NCI-H446 treated with DMSO at 0.1 percent for 48 hours (cell line): Measurements from ENCODE around the gene RPL32.
"Not testable (repeated sequence)": the region's sequence is repeated elsewhere in the genome, so short reads cannot be mapped to it uniquely, and the experiment has no call there.

ENCODE experiments used
- DNase-seq: peaks from one replicate; lab custom pipeline; 2025; lab: John Stamatoyannopoulos, UW

Gene RPL32

DNA sequence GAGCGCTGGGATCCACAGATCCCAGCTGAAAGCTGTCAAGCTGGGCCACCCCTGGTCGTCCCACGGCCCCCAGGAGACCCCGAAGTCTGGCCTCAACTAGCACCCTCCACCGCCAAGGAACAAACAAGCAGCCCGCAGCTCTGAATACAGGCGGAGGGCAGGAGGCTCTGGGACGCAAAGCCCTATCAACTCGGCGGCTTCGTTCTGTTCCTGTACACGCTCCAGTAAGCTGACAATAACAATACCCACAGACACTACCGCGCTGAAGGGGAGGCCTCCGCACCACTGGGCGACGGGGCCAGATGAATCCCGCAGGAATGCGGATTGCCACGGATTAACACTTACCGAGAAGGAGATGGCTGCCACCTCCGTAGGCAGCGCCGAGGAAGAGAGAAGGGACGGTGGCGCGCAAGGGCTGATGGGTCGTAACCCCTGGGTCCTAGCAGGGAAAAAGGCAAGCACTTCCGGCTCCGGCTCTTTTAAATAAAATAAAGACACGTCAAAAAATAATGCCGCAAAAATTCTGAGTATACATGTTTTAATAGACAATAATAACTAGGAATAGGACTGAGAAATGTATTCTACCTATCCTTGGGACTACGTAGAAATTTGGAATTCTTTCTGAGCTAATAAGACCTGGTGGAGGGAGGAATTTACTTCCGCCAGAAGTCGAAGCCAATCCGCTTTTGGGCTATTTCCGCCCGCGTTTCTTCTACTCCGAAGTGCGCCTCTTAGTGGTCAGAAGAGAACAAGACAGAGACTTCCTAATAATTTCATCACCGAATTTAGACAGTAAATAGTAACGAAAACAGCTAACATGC, at the start of gene RPL32:
Gene RPL32 (minus strand): TSS at position 417 of the 821 bp plus-strand sequence. CDS start 1,328 bp downstream, outside the sequence.
- peak; percentile 85 for DNase-seq

DNA sequence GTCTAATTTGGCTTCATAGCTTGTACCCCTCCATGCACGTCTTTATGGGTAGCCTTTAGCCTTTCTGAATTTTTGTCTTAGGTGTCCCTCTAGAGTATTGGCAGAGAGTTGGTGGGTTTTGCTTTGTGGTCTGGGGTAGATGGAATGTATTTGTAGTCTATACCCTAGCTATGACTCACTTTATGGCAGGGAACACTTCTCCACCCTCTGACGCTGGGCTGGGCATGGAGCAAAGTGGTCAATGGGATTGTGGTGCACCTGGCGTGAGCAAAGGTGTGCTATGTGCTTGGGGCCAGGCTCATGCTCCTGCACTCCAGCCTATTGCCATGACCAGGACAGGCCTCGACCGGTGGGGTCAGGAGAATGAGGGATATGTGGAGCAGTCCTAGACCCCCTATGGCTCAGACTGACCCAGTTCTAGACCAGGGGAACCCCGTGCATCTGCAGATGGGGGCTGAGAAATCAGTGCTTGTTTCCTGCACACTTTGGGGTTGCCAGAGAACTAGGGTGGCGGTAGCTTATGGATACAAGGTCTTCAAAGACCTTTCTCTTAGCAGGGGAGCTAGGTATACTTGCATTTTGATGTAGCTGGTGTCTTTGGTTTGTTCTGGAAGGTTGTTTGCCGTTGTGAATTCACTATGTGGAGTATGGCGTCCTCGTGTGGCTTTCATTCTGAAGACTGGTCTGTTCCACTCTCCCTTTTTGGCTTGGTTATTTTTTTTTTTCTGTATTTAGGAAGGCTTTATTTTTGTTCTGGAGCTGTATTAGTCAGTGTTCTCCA, 49.4 kb upstream of the RPL32 start:
- DNase-seq: no peak

DNA sequence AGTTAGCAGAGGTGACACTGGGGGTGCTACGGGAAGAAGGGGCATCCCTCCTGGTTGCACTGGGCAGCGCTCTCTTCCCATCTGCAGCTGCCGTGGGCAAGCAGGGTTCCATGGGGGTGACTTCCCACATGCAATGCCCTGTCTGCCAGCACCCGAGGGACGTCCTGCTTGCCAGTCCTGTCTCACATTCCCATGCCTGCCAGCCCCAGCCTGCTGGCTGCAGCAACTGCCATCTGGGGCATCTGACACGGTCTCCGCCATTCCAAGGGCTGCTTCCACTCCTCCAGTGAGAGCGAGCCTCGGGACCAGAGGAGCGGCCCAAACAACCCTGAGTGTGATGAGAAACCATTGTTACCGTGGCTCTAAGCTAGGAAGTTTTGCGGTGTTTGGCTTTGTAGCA, 45.4 kb upstream of the RPL32 start:
- DNase-seq: no peak

DNA sequence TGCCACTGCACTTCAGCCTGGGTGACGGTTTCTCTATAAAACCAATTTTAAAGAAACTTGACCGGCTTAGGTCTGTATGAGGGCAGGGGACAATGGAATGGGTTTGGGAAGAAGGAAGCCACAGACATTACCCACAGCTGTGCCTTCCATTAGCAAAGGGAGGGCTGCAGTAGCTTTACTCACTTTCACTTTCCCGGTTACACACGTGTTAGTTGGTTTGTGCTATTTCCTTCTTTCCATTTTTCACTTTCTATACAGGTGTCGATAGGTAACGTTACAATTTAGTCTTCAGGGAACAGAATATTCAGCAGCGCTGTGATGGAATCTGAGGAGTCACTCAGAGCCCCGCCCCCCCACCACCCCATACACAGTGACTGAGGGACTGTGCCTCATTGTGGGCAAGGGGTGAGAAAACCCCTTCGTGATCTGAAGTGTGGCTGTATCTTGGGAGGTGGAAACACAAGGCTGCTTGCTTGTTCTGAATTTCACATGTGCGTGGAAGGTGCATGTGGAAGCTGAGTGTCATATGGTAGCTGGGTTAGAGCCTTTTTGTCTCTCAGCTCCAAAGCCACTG, 44.8 kb upstream of the RPL32 start:
- DNase-seq: no peak

DNA sequence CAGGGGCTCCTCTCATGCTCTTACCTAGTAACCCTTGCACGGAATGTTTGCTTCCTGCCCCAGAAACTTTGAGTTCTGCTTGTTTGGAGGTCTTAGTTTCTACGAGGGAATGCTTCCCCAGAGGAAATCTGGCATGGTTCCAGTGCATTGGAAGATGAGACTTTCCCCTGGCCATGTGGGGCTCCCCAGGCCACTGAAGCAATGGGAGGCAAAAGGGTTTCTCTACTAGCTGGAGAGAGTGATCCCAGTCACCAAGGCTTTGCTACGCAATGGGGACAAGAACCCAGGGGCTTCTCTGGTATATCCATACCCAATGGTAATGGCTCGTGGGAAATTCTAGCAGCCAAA, 44.2 kb upstream of the RPL32 start:
- DNase-seq: no peak

DNA sequence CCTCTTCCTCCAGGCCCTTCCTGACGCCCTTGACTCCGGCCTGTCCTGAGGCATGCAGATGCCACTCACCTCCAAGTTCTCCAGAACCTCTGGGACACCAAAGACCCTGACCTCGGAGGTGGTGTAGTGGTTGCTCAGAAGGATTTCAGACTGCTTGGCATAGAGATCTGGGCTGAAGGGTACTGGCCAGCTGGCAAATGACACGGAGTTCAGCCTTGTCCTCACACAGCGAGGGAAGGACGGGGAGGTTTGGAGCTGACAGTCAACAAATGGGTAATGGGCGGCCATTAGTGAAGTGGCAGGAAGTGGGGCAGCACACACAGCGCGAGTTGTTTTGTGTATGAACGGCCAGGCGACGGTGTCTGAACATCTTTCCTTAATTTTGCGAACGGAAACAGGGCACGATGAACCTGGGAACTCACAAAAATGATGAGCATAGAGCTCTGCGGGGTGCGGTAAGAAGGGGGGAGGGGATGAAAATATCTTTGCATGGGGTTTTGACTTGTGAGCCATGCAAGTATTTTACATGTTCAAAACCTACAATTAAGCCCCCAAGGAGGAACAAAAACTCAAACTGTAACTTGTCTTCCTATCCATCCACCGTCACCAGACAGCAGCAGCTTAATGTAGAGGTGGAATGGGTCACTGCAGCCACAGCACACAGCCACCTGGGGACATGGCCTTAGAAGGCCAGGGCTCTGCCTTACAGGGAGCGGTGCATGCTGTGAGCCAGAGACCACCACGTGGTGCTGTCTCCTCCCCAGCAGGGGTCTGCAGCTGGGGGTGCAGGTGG, 43.6 kb upstream of the RPL32 start:
- no peak for DNase-seq

DNA sequence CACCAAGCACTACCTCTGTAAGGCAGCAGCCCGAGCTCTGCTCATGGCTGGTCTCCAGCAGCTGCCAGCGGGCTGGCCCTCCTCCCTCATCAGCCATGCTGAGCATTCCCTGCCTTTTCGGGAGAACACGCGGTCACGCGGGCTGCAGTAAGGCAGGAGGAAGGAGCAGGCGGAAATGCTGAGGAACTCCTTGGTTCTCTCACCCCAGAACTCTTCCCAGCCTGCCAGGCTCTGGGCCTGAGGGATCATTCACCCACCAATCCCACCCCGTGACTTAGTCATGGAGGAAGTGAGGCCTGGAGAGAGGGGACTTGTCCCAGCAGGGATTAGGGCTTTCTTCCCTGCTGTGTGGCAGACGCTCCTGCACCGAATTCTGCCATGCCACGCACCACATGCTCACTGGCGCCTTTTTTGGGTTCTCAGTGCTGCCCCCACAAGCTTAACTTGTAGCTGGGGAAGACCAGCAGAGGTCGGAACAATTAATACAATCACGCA, 42.9 kb upstream of the RPL32 start:
- no peak for DNase-seq

DNA sequence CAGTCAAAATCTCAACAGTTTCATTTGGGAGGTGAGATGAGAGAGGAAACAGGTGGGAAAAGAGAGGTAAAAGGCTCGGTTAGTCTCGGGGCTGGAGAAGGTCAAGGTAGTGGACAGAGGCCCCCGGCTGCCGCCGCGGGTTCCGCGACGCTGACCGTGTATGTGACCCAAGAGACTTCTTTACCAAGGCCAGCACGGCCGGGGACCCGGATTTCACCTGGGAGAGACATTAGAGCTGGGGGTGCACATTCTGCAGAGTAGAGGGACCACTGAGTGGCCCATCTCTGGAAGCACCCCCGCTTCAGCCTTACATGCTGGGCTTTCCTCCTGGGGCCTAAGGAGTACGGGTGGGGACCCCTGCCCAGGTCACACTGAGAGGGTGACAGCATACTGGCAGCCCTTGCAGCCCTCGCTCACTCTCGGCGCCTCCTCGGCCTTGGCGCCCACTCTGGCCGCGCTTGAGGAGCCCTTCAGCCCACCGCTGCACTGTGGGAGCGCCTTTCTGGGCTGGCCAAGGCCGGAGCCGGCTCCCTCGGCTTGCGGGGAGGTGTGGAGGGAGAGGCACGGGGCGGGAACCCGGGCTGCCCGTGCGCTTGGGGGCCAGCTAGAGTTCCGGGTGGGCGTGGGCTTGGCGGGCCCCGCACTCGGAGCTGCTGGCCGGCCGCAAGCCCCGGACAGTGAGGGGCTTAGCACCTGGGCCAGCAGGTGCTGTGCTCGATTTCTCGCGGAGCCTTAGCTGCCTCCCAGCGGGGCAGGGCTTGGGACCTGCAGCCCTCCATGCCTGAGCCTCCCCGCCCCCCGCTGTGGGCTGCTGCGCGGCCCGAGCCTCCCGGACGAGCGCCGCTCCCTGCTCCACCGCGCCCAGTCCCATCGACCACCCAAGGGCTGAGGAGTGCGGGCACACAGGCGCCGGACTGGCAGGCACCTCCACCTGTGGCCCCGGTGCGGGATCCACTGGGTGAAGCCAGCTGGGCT, 41.3 kb upstream of the RPL32 start:
- DNase-seq: no peak

DNA sequence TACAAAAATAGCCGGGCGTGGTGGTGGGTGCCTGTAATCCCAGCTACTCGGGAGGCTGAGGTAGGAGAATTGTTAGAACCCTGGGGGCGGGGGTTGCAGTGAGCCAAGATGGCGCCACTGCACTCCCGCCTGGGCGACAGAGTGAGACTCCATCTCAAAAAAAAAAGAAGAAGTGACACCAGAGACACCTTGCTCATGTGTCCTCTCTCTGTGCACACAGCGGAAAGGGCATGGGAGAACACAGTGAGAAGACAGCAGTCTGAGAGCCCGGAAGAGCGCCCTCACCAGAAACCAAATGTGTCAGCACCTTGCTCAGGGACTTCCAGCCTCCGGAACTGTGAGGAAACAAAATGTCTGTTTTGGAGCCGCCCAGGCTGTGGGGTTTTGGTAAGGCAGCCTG, 40.5 kb upstream of the RPL32 start:
- DNase-seq: not testable (repeated sequence)

DNA sequence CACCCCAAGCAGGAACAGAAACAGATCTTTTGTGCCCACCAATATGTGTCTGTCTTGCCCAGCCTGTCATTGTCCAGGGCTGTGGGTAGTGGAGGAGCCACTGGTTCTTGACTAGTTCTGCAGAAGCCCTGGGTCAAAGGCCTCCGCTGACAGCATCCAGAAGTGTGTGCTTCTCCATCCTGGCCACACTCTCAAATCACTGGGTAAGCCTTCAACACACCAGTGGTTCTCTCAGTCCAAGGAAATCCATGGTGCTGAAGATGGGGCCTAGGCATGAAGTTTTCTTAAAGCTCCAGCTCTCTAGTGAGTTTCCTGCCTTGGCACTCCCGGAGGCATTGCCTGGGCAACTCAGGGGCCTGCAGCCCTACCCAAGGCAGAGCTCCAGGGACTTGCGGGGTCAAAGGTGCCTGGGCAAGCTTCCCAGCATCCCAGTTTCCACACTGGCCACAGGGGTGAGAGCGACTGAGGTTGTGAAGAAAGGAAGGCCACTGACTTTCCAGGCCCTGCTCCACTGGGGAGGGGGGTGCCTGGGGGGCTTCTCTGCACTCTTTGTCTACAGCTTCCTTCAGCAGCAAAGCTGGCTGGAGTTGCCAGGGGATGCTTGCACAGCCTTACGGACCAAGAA, 37.9 kb upstream of the RPL32 start:
- no peak for DNase-seq

DNA sequence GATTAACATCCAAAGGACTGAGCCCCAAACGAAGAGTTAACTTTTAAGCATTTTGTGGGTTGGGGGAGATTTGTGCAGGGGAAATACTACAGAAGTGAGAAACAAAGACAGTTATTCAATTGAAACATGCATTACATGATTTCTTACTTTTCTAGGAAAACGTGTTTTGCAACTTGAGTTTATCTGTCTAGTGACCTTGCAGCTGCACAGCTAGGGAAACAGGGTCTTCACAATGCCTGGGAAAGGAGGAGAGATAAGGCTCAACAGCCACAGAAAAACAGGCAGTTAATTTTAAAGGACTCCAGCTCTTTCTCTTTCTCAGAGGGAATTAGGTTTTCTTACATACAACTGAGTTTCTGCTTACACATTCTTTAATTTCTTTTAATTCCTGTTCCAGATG, 37.4 kb upstream of the RPL32 start:
- DNase-seq: not testable (repeated sequence)

DNA sequence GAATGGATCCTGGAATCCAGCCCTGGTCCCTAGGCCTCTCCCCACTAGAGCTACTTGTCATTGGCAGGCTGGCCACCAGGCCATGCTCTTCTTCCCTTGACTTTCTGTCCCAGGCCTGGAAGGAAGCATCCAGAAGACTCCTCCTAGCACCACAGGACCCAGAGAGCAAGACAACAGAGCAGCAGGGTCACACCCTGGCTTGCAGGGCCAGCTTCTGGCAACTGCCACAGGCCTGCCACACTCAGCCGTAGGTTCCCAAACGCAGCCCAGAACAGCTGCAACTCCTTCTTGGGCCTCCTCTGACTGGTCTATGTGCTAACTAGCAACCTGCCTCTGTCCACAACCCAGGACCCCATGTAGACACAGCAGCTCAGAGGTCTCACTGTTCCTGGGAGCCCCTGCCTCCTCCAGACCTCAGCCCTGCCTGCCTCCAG, 36.8 kb upstream of the RPL32 start:
- no peak for DNase-seq

DNA sequence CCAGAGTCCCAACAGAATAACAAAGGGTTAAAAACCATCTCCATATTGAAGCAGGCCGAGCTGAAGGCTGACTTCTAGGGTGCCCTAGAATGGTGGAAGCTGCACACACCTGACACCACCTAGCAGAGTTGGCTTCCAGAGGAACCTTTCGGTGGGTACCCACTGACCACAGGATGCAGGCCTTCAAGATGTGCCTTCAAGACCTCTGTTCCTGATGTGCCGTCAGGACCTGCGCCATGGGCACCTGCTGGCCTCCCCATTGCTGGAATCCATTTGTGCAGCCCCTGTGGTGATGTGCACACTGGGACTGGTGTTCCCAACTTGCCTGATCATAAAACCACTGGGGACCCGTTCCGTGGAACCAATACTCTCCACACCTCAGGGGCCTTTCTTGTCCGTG, 35.7 kb upstream of the RPL32 start:
- no peak for DNase-seq

DNA sequence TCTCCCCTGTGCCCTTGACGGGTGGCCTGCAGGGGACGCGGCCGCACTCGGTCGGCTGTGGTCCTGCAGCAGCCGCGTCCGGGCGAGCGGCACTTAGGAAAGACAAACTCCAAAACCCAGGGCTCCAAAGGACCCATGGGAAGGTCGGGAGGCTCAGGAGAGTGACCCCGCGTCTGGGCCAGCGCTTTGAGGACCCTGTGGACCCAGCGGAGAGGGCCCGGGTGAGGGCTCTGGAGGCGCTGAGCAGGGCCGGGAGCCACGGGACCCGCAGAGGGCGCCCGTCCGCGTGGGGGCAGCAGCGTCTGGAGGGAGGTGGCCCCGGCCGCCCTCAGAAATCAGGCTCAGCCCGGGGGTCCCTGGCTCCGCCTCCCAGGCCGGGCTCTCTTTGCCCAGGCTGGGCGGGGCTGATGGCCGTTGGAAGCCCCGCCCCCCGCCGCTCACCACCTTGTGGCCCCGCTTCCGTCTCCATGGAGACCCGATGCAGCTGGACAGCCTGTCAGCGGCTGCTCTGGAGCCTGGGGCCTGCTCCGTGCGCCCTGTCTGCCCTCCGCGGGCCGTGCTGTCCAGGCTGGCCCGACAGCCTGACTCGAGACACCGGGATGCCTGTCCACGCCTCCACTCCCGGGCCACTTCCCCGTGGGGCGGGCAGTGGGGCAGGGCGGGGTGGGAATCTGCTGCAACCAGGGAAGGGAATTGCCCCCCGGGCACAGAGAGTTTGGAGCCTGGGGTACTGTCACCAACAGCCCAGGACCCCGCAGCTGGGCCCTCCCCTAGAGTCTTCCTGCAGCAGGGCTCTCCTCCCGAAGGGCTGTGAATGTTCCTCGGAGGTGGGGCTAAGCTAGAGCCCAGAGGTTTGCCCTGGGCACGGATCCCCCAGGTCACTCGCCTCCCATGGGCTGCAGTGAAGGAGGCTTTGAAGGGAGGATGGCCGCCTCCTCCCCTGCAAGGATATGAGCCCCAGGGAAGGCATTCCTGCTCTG, 34.8 kb upstream of the RPL32 start:
- no peak for DNase-seq

DNA sequence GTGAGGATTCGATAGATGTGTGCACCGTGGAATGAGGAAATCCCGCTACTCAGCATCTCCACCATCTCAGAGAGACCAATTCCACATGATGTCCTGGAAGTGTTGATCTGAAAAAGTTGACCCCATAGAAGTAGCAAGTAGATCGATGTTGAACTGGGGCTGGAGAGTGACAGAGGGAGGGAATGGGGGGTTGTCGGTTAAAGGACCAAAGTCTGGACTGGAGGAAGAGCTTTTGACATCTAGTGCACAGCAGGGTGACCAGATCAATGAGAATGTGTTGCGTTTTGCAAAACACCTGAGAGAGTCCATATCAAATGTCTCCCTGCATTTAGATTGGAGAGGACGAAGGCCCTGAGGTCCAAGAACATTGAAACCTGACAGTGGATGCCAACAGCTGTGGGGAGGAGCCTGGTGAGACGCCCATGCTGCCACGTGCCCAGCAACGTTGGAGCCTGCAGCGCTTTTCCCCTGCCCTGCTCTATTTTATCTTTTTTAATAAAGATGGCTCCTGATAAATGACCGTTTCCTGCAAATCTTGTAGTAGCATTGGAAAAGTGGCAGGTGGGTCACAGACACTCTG, 30.1 kb upstream of the RPL32 start:
- DNase-seq: no peak

DNA sequence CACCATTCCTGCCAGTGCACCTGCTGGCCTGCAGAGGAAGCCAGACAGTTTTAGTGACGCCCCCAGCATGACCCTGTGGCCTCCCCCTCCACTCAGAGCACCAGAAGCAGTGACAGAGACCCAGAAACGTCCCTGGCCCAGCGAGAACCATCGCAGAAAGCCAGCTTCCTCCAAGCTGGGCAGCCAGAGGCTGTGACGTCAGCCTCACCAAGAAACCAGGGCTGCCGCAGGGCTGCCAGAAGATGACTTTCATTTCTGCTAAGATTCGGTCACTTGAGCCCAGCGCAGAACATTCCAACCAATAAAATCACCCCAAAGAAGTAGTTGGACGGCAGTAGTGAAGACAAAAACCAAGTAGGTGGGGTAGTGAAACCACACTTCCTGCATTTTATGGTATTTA, 29.6 kb upstream of the RPL32 start:
- no peak for DNase-seq

DNA sequence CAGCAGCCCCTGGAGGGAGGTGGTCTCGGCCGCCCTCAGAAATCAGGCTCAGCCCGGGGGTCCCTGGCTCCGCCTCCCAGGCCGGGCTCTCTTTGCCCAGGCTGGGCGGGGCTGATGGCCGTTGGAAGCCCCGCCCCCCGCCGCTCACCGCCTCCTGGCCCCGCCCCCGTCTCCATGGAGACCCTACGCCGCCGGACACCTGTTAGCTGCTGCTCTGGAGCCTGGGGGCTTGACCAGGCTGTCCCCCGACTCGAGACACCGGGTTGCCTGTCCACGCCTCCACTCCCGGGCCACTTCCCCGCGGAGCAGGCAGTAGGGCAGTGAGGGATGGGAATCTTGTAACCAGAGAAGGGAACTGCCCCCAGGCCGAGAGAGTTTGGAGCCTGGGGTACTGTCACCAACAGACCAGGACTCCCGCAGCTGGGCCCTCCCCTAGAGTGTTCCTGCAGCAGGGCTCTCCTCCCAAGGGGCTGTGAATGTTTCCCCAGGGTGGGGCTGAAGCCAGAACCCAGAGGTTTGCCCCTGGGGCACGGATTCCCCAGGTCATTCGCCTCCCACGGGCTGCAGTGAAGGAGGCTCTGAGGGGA, 27.8 kb upstream of the RPL32 start:
- no peak for DNase-seq
